Stimulated activated CD8-positive, alpha-beta memory T cell treated with anti-CD3 and anti-CD28 coated beads, Interleukin-7, amount 100 ng/mL, for 1 hour (primary cell): ENCODE measurements around the gene PRDM16.

Source experiments
- DNase-seq, 2 donors: peaks; one replicate each; pipeline ENCODE4 v3.0.0-alpha.2; 2020; ENCODE audit warnings: low read depth in 2 of 2

The PRDM16 gene

DNA sequence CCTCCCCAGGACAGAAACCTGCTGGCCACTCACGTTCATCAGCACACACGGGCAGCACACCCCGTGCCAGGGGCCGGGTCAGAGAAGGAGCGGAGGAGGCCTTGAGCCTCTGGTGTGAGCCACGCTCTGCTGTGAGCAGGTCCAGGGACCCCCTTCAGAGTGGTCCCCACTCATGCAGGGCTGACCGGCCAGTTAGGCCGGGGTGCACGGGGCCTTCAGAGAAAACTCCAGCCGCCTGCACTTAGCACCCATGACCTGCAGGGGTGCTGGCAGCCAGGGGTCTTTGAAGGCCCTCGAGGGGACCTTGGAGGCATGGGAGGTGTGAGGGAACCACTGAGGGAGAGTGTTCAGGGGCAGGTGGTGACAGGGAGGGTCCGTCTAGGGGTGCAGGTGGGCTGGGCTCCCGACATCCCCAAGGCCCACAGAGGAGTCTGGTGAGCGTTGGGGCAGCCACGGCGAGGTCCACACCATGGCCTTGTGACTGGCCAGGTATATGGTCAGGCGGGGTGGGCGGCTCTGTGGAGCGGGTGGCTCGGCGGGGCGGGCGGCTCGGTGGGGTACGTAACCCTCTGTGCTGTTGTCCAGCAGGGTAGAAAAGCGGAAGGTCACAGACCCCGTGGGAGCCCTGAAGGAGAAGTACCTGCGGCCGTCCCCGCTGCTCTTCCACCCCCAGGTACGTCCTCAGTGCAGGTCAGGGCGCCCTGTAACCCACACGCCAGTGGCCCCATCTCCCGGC, 345.1 kb downstream of the PRDM16 start:
- DNase-seq = no peak

DNA sequence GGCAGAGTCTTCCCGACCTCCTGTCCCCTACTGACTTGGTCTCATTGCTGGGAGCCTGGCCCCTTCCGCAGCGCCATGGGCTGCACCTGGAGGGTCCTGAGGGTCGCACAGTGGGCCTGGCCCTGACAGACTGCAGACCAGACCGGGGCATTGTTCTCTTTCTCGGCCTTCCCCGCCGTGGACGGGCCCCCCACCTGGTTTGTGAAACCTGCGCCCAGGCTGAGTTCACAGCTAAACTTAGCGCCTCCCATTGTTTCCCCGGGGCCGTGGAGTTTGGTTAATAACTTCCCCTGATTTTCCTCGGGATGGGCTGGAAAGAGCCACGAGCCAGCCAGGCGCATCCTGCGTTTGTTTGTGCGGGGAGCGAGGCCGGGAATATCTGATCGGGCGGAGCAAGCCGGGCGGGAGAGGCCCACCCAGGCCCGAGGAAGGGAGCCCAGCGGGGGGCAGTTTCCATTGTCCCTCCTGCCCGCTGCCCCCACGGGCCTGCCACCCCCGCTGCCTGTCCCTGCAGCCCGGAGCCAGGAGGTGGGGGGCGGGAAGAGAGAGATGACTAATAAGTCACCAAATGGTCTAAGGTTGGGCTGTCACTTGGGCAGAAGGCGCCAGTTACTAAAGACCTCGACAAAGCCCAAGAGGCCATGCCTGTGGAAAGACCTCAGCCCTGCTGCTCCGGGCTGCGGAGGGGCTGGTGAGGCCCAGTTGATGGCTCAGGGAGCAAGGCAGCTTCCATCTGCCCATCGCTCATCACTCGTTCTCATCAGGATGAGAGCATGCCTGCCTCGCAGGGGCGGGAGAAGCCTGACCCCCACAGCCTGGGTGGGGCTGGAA, 346.5 kb downstream of the PRDM16 start:
- DNase-seq = no peak

DNA sequence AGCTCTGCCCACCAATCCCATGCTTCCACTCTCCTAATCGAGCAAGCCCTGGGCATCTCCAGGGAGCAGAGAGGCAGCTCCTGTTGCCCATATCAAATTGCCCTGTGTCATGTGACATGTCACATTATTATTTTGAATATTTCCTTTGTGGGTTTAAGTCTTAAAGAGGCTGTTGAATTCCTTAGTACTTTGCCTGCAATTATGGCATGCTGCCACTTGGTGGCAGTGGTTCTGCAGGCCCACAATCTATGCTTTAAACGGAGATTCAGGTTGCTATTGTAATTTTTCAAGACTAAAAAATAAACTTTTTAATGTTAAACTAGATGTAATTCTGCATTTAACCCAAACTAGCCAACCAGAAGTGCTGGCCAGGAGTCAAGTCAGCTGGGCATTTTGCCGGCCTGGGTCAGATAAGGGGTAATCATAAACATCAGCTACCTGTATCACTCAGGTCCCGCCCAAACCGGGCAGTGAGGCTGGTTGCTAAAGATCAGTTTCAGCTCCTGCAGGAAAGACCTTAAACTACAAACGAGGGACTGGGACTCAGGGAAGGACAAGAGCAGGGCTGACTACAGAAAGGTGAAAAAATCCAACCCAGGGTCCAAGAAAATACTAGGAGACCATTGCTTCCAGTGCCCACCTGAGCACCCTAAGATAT, 348.2 kb downstream of the PRDM16 start:
- no peak for DNase-seq

DNA sequence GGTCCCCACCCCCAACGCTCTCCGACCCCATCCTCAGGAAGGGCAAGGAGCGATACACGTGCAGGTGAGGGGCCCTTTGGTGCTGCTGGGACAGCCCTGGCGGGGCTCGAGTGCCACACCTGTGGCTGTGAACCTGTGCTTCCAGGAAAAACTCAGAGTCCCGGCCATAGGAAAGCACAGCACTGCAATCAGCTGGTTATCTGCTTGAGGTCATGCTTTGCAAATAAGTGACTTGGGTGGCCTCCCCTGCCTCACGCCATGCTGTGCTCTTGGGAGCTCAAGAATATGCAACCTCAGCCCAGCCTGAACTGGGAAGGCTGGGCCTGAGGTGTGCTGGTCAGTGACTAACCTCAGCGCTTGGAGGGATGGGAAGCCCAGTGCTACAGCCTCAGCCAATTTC, 348.9 kb downstream of the PRDM16 start:
- DNase-seq = no peak

DNA sequence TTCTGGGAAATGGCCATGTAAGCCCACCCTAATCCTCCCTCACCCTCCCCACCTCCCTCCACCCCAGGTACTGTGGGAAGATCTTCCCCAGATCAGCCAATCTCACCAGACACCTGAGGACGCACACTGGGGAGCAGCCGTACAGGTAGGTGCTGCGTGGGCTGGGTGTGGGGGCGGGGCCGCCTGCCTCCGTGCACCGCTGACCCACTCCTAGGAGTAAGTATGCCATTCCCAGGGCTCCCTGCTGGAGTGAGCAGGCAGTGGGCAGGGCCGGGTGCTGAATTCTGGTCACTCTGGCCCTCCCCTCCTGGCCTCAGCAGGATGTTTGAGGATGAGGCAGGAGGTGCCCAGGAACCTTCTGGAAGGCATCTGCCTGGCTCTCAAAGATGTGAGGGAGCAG, 349.6 kb downstream of the PRDM16 start:
- no peak for DNase-seq

DNA sequence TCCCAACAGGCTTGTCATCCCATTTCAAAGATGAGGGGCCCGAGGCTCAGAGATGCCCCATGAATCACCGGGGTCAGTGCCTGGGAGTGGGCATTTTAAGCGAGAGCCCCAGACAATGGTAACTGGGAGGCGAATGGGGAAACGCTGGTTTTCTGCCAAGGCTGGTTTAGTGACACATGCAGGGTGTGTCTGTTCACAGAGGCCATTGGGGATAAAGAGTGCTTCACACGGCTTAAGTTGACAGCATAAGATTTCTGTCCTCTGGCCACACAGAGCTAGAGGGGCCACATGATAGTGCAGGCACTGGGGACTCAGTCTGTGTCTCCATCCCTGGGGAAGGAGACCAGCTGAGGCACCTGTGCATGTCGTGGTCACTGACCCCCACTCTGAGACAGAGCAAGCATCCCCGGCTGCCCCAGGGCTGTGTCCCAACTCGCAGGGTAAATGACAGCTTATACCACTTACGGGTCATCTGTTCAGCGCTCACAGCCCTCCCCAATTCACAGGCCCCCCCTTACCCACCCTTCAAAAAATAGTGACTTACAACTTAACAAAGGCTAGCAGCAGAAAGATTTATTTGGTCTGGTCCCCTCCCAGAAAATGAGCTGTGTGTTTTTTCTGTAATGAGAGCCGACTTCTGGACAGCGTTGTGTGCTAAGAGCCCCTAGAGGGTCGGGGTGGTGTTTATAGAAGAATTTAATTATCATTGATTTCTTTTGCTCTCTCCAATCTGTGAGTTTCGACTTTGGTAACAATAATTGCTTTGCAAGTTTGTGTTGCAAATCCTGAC, 350.6 kb downstream of the PRDM16 start:
- no peak for DNase-seq

DNA sequence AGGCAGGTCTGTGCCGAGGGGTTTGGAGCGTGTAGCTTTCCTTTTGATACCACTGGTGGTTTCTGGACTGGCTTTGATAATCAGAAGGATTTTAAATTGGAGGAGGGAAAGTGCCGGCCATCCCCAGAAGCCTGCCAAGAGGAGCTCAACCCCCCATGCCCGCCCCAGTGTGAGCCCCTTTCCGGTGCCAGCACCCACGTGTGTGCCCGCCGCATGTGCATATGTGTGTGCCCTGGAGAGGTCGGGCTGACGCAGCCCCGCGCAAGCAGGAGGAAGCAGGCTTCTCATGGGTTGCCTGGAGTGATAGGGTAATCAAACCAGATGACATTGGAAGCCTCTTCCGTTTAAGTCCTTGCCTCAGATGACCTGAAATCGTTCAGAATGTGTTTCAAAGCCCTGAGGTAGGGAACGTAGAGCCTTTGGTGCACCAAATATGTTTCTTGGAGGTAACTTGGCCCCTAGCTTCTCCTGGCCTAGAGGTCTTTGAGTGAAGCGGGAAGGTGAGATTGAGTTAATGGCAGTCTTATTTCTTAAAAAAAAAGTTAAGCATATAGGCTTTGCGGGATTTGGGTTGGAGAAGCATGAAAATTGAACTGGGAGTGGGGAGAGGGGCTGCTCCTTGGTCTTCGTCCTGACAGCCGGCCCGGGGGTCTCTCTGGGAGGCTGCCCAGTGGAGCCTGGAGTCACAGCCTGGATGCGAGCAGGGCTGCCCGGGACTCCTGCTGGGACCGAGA, 351.4 kb downstream of the PRDM16 start:
- no peak for DNase-seq

DNA sequence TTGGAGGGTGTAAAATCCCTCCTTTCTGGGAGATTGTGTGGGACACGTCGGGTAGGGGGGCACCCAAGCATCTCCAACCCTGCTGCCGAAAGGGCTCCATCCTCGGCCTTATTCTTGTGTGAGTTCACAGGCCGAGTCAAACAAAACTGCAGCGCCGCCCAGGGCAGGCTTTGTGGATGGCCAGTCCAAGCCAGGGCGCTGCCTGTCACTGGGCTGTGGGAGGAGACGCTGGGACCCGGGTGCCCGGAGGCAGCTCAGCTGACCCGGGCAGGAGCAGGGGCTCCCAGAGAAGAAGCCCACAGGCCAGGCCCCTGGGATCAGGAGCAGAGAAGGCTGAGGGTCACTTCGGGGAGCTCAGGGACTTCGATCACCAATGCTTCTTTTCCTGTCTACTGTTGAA, 353.6 kb downstream of the PRDM16 start:
- no peak for DNase-seq

DNA sequence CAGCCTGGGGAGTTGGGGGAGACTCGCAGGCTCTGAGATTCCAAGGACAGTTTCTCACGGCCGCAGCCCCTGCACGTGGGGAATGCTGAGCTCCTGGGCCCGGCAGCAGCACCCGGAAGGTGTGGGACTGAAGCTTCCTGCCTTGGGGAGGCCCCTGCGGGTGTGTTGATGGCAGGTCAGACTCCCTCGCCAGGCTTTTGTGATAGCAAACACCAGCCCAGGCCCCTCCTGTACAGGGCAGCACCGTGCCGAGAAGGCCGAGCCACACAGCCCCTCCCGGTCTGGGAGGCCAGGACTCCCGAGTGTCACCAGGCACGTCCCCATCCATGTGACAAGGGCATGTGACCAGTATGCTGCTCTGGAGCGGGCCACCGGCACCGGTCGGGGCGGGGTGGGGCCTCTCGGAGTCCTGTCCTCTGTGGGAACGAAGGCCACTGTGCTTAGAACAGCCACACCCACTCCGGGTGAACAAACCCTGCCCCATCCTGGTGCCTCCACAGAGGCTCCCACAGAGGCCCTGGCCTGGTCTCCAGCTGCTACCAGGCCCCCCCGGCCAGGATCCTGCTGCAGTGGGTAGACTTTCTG, 354.3 kb downstream of the PRDM16 start:
- DNase-seq = no peak

DNA sequence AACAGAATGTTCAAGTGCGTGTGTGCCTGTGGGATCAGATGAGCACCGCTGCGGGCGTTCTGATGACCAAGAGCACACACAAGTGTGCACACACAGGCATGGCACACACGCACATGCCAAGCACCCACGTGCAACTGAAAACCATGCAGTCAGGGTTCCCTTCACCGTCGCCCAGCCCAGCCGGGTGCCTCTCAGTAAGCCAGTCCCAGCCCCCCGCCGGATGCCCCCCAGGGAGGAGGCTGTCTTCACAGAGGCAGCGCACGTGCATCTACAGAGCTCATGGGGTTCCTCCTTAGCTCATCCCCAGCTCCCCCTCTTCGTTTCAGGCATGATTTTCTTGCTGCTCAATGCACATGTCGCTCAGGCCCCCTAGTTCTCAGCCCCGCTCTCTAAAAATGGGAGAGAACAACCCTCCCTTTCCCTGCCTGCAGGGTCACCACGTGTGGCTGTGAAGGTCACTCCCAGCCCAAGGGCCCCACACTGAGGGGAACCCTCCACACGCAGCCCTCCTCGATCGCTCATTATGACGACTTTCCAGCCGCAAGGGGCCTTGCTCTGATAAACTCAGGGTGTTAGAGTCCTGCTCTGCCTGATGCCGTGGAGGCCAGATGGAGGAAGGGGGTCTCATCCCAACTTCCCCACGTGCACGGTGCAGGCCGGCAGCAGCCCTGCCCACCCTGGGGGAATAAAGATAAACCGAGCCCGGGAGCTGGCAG, 355.1 kb downstream of the PRDM16 start:
- no peak for DNase-seq

DNA sequence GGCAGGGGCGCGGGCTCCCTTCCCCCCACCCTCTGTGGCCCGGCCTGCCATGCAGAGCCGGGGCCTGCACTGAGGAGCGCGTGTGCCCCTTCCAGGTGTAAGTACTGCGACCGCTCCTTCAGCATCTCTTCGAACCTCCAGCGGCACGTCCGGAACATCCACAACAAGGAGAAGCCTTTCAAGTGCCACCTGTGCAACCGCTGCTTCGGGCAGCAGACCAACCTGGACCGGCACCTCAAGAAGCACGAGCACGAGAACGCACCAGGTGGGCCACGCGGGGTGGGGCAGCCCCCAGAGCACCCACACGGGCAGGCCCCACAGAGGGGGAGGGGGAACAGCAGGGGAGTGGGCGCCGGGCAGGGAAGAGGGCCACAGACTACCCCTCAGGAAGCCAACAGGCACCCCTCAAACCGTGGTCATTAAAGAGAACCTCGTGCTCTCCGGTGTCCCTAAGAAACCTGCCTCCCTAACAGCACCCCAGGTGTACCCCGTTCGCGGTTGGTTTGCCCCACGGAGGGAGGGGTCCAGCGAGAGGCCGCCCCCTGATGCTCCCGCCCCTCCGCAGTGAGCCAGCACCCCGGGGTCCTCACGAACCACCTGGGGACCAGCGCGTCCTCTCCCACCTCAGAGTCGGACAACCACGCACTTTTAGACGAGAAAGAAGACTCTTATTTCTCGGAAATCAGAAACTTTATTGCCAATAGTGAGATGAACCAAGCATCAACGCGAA, 356.6 kb downstream of the PRDM16 start:
- no peak for DNase-seq

DNA sequence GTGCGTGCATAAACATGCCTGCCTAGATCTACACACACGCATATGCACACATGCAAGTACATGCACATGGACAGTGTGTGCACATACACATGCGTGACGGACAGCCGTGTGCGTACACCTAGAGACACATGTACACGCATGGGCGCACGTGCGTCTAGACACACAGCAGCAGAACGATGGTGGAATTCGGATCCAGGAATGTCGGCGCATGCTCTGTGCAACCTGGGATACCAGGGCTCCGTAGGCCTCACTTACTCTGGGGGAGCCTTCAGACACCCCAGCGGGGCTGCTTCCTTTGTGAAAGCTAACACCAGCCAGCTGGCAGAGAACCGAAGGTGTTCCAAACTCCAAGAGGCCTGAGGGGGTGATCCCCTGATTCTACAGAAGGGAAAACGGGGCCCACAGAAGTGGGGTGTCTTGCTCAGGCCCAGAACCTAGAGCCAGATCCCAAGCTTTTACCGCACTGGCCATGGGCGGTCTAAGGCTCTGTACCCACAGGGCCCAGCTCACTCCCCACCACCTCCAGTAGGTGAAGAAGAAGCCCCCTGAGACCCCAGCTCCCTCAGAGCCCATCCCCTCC, 358.0 kb downstream of the PRDM16 start:
- DNase-seq = no peak

DNA sequence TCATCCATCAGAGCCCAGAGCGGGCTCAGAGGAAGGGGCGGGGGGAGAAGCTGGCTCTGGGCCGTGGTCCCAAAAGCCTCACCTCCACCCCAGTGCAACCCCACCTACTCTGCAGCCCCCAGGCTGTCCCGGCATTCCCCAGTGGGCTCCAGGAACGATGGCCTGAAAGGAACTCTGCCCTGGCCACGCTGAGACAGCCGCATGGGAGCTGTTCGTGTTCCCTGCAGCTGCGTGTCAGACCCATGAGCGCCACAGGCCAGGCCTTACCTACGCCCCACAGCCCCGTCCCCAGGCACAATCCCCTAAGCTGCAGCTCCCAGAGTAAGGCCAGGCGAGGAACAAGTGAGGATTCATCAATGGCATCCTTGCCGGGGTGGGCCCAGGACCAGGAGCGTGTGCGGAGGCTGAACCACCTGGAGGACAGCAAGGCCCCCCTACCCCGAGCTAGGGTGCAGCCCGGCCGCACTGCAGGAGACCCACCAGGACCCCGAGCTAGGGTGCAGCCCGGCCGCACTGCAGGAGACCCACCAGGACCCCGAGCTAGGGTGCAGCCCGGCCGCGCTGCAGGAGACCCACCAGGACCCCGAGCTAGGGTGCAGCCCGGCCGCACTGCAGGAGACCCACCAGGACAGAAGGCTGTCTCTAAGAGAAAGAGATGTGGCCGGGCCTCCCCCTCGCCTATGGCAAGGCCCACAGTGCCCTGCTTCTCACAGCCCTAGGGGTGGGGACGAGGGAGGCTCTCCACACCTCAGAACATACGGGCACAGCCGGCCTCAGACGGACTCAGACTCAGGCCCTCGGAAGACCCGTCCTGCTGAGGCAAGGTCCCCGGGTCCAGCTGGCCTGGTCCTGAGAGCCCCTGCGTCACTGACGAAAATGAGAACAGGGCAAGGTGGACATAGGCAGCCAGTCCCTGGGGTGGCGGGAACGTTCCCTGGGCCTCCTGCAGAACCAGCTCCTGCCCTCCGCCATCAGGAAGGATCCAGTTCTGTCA, 359.0 kb downstream of the PRDM16 start:
- DNase-seq = no peak

DNA sequence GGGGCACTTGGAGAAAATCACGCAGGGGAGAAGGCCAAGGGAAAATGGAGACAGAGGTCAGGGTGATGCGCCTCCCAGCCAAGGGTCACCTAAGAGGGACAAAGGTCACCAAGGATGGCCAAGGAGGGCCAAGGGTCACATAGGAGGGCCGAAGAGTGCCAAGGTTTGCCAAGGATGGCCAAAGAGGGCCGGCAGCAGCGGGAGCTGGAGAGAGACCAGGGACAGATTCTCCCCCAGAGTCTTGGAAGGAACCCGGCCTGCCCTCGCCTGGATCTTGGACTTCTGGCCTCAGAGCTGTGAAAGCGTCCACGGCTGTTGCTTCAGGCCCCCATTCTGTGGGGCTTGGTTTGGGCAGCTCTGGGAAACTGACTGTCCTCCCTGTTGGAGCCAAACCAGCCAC, 359.9 kb downstream of the PRDM16 start:
- no peak for DNase-seq

DNA sequence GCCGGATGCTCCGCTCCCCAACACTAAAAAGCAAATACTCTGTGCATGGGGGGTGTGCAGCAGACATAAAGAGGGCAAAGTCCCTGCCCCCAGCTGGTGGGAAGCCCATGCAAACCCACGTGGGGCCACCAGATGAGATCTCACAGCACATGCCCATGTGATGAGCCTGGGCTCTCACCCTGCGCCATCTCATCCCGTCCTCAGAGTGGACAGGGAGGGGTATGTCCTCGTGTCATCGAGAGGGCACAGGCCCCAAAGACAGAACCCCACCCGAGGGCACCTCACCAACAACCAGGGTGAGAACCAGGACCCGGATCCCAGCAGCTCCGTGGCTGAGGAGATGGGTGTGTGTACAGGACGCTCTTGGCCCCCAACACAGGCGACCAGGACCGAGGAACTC, 360.3 kb downstream of the PRDM16 start:
- DNase-seq = no peak

DNA sequence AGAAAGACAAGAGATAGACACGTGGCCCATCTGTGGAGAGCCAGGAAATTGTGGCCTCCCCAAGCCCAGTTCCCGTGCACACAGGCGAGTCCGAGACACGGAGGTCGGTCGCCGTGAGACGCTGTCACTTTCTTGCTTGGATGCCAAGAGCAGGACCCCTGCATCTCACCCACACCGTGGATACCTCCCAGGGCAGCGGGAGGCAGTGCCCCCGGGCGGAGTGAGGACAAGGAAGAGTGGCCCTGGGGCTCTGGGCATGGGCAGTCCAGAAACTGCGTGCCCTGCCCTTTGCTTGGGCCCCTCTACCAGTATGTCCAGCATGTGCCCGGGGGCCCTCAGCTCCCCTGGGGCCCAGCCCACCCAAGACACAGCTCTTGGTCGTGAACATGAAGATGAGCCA, 360.8 kb downstream of the PRDM16 start:
- no peak for DNase-seq

DNA sequence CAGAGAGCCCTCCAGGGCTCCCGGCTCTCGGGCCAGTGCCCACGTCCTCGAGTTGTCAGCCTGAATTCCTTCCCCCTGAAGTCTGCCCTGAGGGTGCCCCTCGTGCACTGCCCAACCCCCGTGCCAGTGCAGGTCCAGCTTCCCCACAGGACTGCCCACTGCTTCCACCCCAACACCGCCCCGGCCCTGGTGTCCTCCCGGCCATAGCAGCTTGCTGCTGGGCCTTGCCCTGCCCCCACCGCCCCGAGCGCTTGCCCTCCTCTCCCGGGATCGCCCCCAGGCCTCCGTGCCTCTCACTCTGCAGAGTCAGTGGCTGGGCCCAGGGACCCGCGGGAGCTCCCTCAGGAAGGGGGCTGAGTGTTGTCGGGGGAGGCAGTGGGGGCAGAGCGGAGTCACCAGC, 361.4 kb downstream of the PRDM16 start:
- DNase-seq = no peak

DNA sequence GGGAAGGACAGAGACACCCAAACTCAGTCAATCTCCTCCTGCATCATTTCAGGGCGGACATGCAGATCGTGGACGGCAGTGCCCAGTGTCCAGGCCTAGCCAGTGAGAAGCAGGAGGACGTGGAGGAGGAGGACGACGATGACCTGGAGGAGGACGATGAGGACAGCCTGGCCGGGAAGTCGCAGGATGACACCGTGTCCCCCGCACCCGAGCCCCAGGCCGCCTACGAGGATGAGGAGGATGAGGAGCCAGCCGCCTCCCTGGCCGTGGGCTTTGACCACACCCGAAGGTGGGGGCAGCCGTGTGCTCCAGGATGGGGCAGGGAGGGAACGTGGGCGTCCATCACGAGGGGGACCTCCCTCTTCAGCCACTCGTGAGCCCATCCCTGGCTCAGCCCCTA, 361.8 kb downstream of the PRDM16 start:
- no peak for DNase-seq
